Measurements from ENCODE around the gene TRIM28. TPM values are rescaled to one million over a fixed set of nuclear protein-coding genes. Genes with fewer than 3 reads are reported as not detected.

Gene TRIM28
- 286 and 350 TPM in 2 replicates for total RNA-seq

GRCh38 chr19:58543826-58544590, at the start of gene TRIM28:
Gene TRIM28 (plus strand): TSS chr19:58544064. CDS start chr19:58544758, 694 bp downstream.

GRCh38 chr19:58511353-58512208, 32.3 kb upstream of the TRIM28 start, which contains the start of gene SLC27A5:
Gene SLC27A5 (minus strand): TSS chr19:58511992. CDS start chr19:58511955, 37 bp downstream.

GRCh38 chr19:58519355-58520256, 24.3 kb upstream of the TRIM28 start, which contains the start of gene ZBTB45:
Gene ZBTB45 (minus strand): TSS chr19:58519810. CDS start chr19:58517673, 2,137 bp downstream.

GRCh38 chr19:58554494-58555368, 10.9 kb downstream of the TRIM28 start, which contains the start of gene CHMP2A:
Gene CHMP2A (minus strand): TSS chr19:58555105. CDS start chr19:58554212, 893 bp downstream.

GRCh38 chr19:58558066-58558622, 14.3 kb downstream of the TRIM28 start, which contains the start of gene UBE2M:
Gene UBE2M (minus strand): TSS chr19:58558611. CDS start chr19:58558381, 230 bp downstream.

GRCh38 chr19:58572818-58573657, 29.2 kb downstream of the TRIM28 start, which contains the start of gene MZF1:
Gene MZF1 (minus strand): TSS chr19:58573335. CDS start chr19:58571389, 1,946 bp downstream.

Other genes starting within 250 kb of the TRIM28 start
- gene ERVK3-1, start 238.7 kb upstream of the TRIM28 start, total RNA-seq = 21.4 and 31.2 TPM in 2 replicates
- gene ZSCAN22, start 217.1 kb upstream of the TRIM28 start, total RNA-seq = 2.1 and 2.3 TPM in 2 replicates
- 3.6 and 6.2 TPM in 2 replicates for gene A1BG, start 190.6 kb upstream of the TRIM28 start, total RNA-seq
- 0.65 and 1.4 TPM in 2 replicates for gene ZNF497, start 181.3 kb upstream of the TRIM28 start, total RNA-seq
- gene ZNF837, start 163.0 kb upstream of the TRIM28 start, total RNA-seq = 1.2 and 2.9 TPM in 2 replicates
- 1,884 and 2,690 TPM in 2 replicates for gene RPS5, start 156.8 kb upstream of the TRIM28 start, total RNA-seq
- gene RNF225, start 148.4 kb upstream of the TRIM28 start, total RNA-seq = not detected in 2 replicates
- gene ZNF584, start 135.4 kb upstream of the TRIM28 start, total RNA-seq = 10.8 and 15.3 TPM in 2 replicates
- 5.5 and 7.8 TPM in 2 replicates for gene ZNF132, start 103.9 kb upstream of the TRIM28 start, total RNA-seq
- gene ZNF324B, start 92.4 kb upstream of the TRIM28 start, total RNA-seq = 6.8 and 9.4 TPM in 2 replicates
- 11.4 and 13.7 TPM in 2 replicates for gene ZNF324, start 77.0 kb upstream of the TRIM28 start, total RNA-seq
- 4.3 and 4.9 TPM in 2 replicates for gene ZNF446, start 67.7 kb upstream of the TRIM28 start, total RNA-seq
- gene SLC27A5, start 32.1 kb upstream of the TRIM28 start, total RNA-seq = 5.3 and 5.5 TPM in 2 replicates
- 5.2 and 5.9 TPM in 2 replicates for gene ZBTB45, start 24.3 kb upstream of the TRIM28 start, total RNA-seq
- 98.6 and 119 TPM in 2 replicates for gene CHMP2A, start 11.0 kb downstream of the TRIM28 start, total RNA-seq
- gene UBE2M, start 14.5 kb downstream of the TRIM28 start, total RNA-seq = 95.1 and 95.5 TPM in 2 replicates
- 7.9 and 9.4 TPM in 2 replicates for gene MZF1, start 29.3 kb downstream of the TRIM28 start, total RNA-seq